CD4-positive, alpha-beta T cell treated with Interleukin-21 for 1 hour (primary cell): ENCODE results near the gene PFN2.
"Not testable (repeated sequence)": the region's sequence is repeated elsewhere in the genome, so short reads cannot be mapped to it uniquely, and the experiment has no call there.

Experiments
- DNase-seq: peaks from one replicate; pipeline ENCODE4 v3.0.0-alpha.2; 2020

The PFN2 gene

GRCh38 chr3:149967086-149967685 lies 3.5 kb downstream of the PFN2 start:
- DNase-seq: peak; percentile 64

DNA sequence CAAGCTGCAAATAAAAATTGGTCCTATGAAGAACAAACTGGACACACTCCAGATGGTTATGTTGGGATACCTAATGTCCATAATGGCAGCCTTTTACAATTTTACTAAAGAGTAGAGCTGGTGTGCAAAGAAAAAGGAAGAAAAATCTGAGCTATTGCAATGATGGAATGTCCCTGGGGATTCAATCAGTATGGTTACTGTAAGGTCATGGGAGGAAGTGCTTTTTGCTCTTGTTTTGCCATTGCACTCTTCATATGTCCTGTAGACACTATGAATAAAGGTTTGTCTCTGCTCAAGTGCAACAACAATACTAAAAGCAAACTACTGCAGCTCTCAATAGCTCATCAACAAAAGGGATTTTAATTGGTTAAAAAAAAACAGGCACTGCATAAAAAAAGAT lies 5.4 kb downstream of the PFN2 start:
- DNase-seq: no peak

DNA sequence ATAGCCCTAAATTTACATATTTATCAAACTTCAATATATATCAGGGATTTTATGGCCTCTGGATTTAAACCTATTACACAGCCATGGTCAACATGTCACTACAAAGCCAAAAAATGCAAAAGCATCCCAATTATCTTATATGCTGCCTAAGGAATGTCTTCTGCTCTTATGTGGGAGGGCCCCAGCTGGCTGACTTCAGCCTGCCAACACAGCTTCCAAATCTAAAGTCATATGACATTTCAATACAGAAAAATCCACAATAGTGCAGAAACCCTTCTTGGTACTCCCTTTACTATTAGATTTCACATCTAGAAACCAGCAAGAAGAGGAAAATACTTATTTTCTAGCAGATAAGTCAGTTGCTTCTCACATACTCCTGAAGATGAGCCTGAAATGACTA lies 6.4 kb downstream of the PFN2 start:
- no peak for DNase-seq

- DNase-seq: no peak
Observed at GRCh38 chr3:149963485-149963884, 7.2 kb downstream of the PFN2 start.

DNA sequence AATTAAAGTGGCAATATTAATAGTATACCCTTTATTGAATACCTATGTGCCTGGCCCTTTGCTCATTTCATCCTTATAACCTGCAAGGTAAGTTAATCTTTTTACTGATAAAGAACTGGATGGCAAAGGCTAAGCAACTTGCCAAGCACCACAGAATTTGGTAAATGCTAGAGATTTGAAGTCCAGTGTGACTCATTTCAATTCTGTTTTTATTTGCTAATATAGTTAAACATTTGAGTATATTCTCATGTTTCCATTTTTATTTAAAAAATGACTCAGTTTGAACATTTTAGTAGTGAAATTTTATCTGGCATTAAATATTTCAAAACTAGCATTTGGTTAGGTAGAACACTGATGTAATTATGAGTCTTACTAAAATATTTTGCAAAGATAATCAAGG lies 11.3 kb downstream of the PFN2 start:
- DNase-seq: no peak

- DNase-seq: no peak
Observed at GRCh38 chr3:149958171-149958796, 12.4 kb downstream of the PFN2 start.

- DNase-seq: no peak
Observed at GRCh38 chr3:149957361-149958125, 13.2 kb downstream of the PFN2 start.

GRCh38 chr3:149955449-149955848 lies 15.2 kb downstream of the PFN2 start:
- no peak for DNase-seq

- DNase-seq: no peak
Observed at GRCh38 chr3:149954812-149955211, 15.9 kb downstream of the PFN2 start.

DNA sequence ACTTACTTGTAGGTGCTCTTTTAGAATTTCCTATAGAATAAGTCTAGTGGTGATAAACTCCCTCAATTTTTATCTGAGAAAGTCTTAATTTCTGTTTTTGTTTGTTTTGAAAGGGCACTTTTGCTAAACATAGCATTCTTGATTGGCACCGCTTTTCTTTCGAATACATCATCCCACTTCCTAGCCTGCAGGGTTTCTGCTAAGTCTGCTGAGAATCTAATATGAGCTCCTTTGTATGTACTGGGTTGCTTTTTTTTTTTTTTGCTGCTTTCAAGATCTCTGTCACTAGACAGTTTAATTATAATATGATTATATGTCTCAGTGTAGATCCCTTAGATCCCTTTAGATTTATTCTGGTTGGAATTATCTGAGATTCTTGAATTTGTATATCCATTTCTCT lies 21.5 kb downstream of the PFN2 start:
- DNase-seq: no peak

GRCh38 chr3:149947231-149947630 lies 23.5 kb downstream of the PFN2 start:
- no peak for DNase-seq

- not testable (repeated sequence) for DNase-seq
Observed at GRCh38 chr3:149943966-149944365, 26.7 kb downstream of the PFN2 start.

DNA sequence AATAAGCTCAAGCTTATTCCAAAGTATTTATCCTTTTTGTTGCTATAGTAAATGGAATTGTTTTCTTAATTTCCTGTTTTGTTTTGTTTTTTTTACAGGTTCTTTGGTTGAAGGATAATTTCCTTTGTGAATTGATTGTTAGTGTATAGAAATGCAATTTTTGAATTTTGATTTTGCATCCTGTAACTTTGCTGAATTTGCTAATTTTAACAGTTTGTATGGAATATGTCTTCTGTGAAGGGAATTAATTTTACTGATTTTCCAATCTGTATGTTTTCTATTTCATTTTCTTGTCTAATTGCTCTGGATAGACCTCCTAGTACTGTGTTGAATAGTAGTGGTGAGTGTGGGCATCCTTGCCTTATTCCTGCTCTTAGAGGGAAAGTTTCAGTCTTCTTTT lies 28.3 kb downstream of the PFN2 start:
- DNase-seq: no peak

- no peak for DNase-seq
Observed at GRCh38 chr3:149941946-149942345, 28.7 kb downstream of the PFN2 start.

DNA sequence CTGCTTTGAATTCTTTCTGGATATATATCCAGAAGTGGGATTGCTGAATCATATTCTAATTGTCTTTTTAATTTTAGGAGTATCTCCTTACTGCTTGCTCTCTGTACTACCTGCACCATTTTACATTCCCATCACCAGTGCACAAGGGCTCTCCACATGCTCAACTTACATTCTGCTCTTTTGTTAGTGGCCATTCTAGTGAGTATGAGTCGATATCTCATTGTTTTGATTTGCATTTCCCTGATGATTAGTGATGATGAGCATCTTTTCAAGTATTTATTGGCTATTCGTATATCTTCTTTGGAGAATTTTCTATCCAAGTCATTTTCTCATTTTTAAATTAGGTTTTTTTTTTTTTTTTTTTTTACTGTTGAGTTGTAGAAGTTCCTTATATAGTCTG lies 29.5 kb downstream of the PFN2 start:
- DNase-seq: no peak

DNA sequence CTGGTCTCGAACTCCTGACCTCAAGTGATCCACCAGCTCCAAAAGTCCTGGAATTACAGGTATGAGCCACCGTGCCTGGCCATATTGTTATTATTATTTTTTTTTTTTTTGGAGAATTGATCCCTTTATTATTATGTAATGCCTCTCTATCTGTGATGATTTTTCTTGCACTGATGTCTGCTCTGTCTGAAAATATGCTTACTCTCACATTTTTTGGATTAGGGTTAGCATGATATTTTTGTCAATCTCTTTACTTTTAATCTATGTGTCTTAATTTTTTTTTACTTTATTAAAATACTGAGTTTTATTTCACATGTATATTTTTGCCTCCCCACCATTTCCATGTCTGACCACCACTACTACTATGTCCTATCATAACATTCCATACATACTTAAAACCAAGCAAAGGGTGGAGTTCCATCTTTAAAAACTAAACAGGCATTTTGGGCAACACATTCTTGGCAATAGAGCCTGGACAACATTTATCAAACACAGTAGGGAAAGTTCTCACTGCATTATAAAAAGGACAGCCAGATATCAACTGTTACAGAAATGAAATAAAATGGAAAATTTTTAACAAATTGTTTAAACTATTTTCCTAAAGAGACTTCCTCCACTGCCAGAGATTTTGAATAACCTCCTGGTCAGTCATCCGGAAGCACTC lies 32.2 kb downstream of the PFN2 start:
- not testable (repeated sequence) for DNase-seq

DNA sequence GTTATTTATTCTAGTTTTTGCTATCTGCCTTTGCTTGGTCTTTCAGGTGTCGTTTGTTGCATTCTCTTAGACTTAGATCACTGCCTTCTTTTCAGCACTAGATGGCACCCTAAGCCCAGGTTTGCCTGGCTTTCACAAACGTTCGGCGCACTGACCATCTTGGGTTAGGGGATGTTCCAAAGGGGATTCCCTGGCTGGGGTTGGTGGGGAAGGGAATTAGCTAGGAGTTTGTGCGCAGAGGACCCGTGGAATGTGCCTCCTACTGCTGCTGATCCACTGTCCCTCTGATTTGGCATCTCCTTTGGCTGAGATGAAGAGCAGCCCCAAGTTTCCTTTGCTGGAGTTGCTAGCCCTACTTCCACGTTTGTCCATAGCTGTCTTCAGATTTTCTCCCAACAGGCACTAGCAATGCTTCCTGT lies 33.9 kb downstream of the PFN2 start:
- DNase-seq: peak; percentile 58

DNA sequence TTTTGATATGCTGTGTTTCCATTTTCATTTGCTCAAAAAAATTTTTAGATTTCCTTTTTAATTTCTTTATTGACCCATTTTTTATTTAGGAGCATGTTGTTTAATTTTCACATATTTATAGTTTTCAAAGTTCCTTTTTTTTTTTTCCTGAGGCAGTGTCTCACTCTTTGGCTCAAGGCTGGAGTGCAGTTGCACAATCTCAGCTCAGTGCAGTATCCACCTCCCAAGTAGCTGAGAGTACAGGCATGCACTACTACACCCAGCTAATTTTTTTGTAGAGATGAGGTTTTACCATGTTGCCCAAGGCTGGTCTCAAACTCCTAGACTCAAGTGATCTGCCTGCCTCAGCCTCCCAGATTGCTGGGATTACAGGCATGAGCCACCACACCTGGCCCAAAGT lies 36.2 kb downstream of the PFN2 start:
- DNase-seq: no peak

- no peak for DNase-seq
Observed at GRCh38 chr3:149933858-149934257, 36.8 kb downstream of the PFN2 start.

- DNase-seq: no peak
Observed at GRCh38 chr3:149933008-149933407, 37.7 kb downstream of the PFN2 start.

- no peak for DNase-seq
Observed at GRCh38 chr3:149920119-149920518, 50.6 kb downstream of the PFN2 start.

DNA sequence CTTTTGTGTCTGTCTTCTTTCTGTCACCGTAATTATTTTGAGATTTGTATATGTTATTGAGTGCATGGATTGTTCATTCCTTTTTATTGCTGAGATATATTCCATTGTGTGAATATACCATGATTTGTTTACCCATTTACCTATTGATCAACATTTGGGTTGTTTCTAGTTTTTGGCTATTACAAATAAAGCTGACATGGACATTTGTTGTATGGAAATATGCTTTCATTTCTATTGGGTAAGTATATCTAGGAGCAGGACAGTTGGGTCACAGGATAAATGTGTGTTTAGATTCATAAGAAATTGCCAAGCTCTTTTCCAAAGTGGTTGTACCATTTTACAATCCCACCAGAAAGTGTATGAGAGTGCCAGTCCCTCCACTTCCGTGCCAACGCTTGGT lies 51.2 kb downstream of the PFN2 start:
- DNase-seq: no peak

DNA sequence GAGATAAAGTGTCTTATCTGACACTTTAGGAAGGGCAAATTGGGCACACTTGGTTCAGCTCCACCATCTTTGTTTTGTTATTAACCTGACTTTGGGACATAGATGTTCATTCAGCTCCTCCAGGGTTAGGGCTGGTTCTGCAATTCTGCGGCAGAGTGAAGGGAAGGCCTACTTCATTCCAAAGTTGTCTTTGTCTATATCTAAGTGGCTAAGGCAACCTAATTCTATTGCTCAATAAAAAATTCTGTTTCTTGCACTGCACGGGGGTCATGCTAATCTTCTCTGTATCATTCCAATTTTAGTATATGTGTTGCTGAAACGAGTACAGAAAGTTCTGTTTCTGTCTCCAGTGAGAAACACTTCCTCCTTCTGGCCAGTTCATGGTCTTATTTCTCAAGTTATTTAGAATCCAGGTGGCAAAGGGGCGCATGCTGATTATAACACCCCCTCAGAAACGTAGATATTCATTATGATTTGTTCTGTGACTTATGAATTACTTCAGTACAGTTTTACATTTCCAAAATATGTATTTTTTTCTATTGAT lies 53.5 kb downstream of the PFN2 start:
- DNase-seq: no peak
